ENCODE results near the gene ZSWIM1. TPM values are rescaled to one million over a fixed set of nuclear protein-coding genes. Genes with fewer than 3 reads are reported as not detected.

ZSWIM1 gene
- total and polyA plus RNA-seq, 7 donors = 3.5 to 10.0 (median 6.1) TPM

- H3K27me3 ChIP-seq (ENCODE audit: insufficient read depth in 3 of 3, low read length in 2 of 3) = no peaks in the 10 kb centered on the region
- no peaks in the 10 kb centered on the region for H3K9me3 ChIP-seq
- H3K4me3 ChIP-seq = no peak overlapping the region
- TF ChIP-seq, protein P1, sequence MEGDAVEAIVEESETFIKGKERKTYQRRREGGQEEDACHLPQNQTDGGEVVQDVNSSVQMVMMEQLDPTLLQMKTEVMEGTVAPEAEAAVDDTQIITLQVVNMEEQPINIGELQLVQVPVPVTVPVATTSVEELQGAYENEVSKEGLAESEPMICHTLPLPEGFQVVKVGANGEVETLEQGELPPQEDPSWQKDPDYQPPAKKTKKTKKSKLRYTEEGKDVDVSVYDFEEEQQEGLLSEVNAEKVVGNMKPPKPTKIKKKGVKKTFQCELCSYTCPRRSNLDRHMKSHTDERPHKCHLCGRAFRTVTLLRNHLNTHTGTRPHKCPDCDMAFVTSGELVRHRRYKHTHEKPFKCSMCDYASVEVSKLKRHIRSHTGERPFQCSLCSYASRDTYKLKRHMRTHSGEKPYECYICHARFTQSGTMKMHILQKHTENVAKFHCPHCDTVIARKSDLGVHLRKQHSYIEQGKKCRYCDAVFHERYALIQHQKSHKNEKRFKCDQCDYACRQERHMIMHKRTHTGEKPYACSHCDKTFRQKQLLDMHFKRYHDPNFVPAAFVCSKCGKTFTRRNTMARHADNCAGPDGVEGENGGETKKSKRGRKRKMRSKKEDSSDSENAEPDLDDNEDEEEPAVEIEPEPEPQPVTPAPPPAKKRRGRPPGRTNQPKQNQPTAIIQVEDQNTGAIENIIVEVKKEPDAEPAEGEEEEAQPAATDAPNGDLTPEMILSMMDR (IDR thresholded peaks at IDR 0.05) = no peak
- 58 to 69% (median 69%) methylated on average over 5 of the region's 5 CpGs for WGBS, 3 donors
- DNase-seq (no peak), ATAC-seq (peak in 2 of 4 donors; percentile 23 to 24)
- no peaks in the 10 kb centered on the region for H3K4me1 ChIP-seq
- no peaks in the 10 kb centered on the region for H3K36me3 ChIP-seq (ENCODE audit: insufficient read depth in 1 of 2, low read depth in 1 of 2)
- intact Hi-C loops (cut with DNase I) = no loop called here
- H3K27ac ChIP-seq = peak overlapping the region; percentile 60
Observed at GRCh38 chr20:45918182-45918737, 37.2 kb downstream of the ZSWIM1 start.

- no peaks in the 10 kb centered on the region for H3K9me3 ChIP-seq
- ATAC-seq (peak in 2 of 4 donors; percentile 23 to 27), DNase-seq (peak in 1 of 2 donors; percentile 48)
- peak overlapping the region; percentile 60 for H3K27ac ChIP-seq
- intact Hi-C loops (cut with DNase I) = no loop called here
- no peak overlapping the region for H3K4me3 ChIP-seq
- no peaks in the 10 kb centered on the region for H3K27me3 ChIP-seq (ENCODE audit: insufficient read depth in 3 of 3, low read length in 2 of 3)
- H3K4me1 ChIP-seq = peaks cover 5% of the 10 kb centered on the region
- WGBS, 3 donors = 85 to 93% (median 86%) methylated on average over 12 of the region's 12 CpGs
- TF ChIP-seq, protein P1 (IDR thresholded peaks at IDR 0.05) = no peak
- no peaks in the 10 kb centered on the region for H3K36me3 ChIP-seq (ENCODE audit: insufficient read depth in 1 of 2, low read depth in 1 of 2)
Observed at GRCh38 chr20:45918779-45919537, 37.9 kb downstream of the ZSWIM1 start.

GRCh38 chr20:45919542-45920399 is 38.7 kb downstream of the ZSWIM1 start:
- H3K4me3 ChIP-seq = no peak overlapping the region
- DNase-seq (peak; percentile 75 to 89), ATAC-seq (peak; percentile 26 to 70 (median 52))
- H3K27ac ChIP-seq = peak overlapping the region; percentile 67
- H3K4me1 ChIP-seq = peaks cover 13% of the 10 kb centered on the region
- no peaks in the 10 kb centered on the region for H3K27me3 ChIP-seq (ENCODE audit: insufficient read depth in 3 of 3, low read length in 2 of 3)
- 25 to 31% (median 27%) methylated on average over 11 of the region's 11 CpGs for WGBS, 3 donors
- intact Hi-C loops (cut with DNase I) = no loop called here
- no peaks in the 10 kb centered on the region for H3K9me3 ChIP-seq
- TF ChIP-seq, protein P1 (IDR thresholded peaks at IDR 0.05) = no peak
- H3K36me3 ChIP-seq (ENCODE audit: insufficient read depth in 1 of 2, low read depth in 1 of 2) = no peaks in the 10 kb centered on the region

GRCh38 chr20:45920462-45921336 is 39.7 kb downstream of the ZSWIM1 start:
- H3K4me1 ChIP-seq = peaks cover 14% of the 10 kb centered on the region

More at GRCh38 chr20:45920462-45921336, 39.7 kb downstream of the ZSWIM1 start:
- TF ChIP-seq, protein P1 (IDR thresholded peaks at IDR 0.05) = no peak
- Histone ChIP-seq H3K27me3 (ENCODE audit: insufficient read depth in 3 of 3, low read length in 2 of 3) (no peaks in the 10 kb centered on the region), H3K27ac (peak overlapping the region; percentile 67), H3K9me3 (no peaks in the 10 kb centered on the region), H3K4me3 (no peak overlapping the region), H3K36me3 (ENCODE audit: insufficient read depth in 1 of 2, low read depth in 1 of 2) (no peaks in the 10 kb centered on the region)
- intact Hi-C loops (cut with DNase I) = no loop called here
- DNase-seq (no peak), ATAC-seq (no peak)
- WGBS, 3 donors = 65 to 68% (median 67%) methylated on average over 9 of the region's 9 CpGs

Measured in psoas muscle (tissue), 8 donors.